Epithelial cell of esophagus (primary cell): ENCODE data around the gene POU2AF3.

Experiments used
- DNase-seq: peaks from one replicate; pipeline ENCODE4 v3.0.0; 2010; ENCODE audit warnings: low read depth
- H3K4me3 ChIP-seq: 2 replicates; pipeline ENCODE4 v1.5.1; 2011; ENCODE audit warnings: mild to moderate bottlenecking, low read length, control low read depth
- CTCF ChIP-seq: IDR thresholded peaks from 2 replicates; pipeline ENCODE4 v1.5.1; 2011; ENCODE audit warnings: low read depth, mild to moderate bottlenecking, low read length, control low read depth, inconsistent platforms; ENCODE audit not compliant: insufficient read depth; ENCODE audit errors: missing control alignments

The POU2AF3 gene

GRCh38 chr11:111352935-111353710, 54.8 kb downstream of the POU2AF3 start:
- DNase-seq: no peak
- TF ChIP-seq CTCF: no peak
- no peak overlapping the region for H3K4me3 ChIP-seq

- H3K4me3 ChIP-seq: no peak overlapping the region
- DNase-seq: no peak
- TF ChIP-seq CTCF: no peak
Measured at GRCh38 chr11:111353776-111354600, 55.6 kb downstream of the POU2AF3 start.

GRCh38 chr11:111354601-111354891, 56.2 kb downstream of the POU2AF3 start:
- H3K4me3 ChIP-seq: no peak overlapping the region
- no peak for DNase-seq
- no peak for TF ChIP-seq CTCF

- no peak for TF ChIP-seq CTCF
Measured at GRCh38 chr11:111355101-111355500, 56.8 kb downstream of the POU2AF3 start.

GRCh38 chr11:111355956-111356659, 57.8 kb downstream of the POU2AF3 start:
- no peak for DNase-seq
- TF ChIP-seq CTCF: no peak
- no peak overlapping the region for H3K4me3 ChIP-seq

More at GRCh38 chr11:111355101-111355500, 56.8 kb downstream of the POU2AF3 start:
- DNase-seq: no peak
- H3K4me3 ChIP-seq: no peak overlapping the region

- TF ChIP-seq CTCF: no peak
- DNase-seq: no peak
- no peak overlapping the region for H3K4me3 ChIP-seq
Measured at GRCh38 chr11:111356660-111357048, 58.3 kb downstream of the POU2AF3 start.
